Fibroblast of lung (primary cell): Measurements from ENCODE around the gene PCED1A. TPM values are rescaled to one million over a fixed set of nuclear protein-coding genes. Genes with fewer than 3 reads are reported as not detected.

Experiments
- DNase-seq, 2 donors: peaks; one replicate each; pipeline versions ENCODE4 v3.0.0 to v3.0.0-alpha.2; 2010; ENCODE audit warnings: low read depth in 2 of 2
- H2AFZ ChIP-seq: 2 replicates; pipeline ENCODE4 v1.5.1; 2012; ENCODE audit warnings: low read length, control low read depth, inconsistent platforms
- H3K27ac ChIP-seq: 2 replicates; pipeline ENCODE4 v1.5.1; 2011; ENCODE audit warnings: low read length, control low read depth; ENCODE audit not compliant: insufficient read depth
- H3K27me3 ChIP-seq: 2 replicates; pipeline ENCODE4 v1.5.1; 2011; ENCODE audit warnings: mild to moderate bottlenecking, low read length; ENCODE audit not compliant: control insufficient read depth, insufficient read depth
- H3K36me3 ChIP-seq: 2 replicates; pipeline ENCODE4 v1.5.1; 2011; ENCODE audit warnings: low read length; ENCODE audit not compliant: control insufficient read depth, insufficient read depth
- H3K4me1 ChIP-seq: 2 replicates; pipeline ENCODE4 v1.5.1; 2011; ENCODE audit warnings: low read length; ENCODE audit not compliant: control insufficient read depth, insufficient read depth; ENCODE audit errors: extremely low read depth
- H3K4me2 ChIP-seq: 2 replicates; pipeline ENCODE4 v1.5.1; 2011; ENCODE audit warnings: low read length, control low read depth; ENCODE audit not compliant: insufficient read depth; ENCODE audit errors: extremely low read depth
- H3K4me3 ChIP-seq, 4 experiments: fragments of 200-600 bp in 1 of 4; sonication (generic) in 1 of 4; replicated peaks in 1 of 4; 2 replicates each; pipeline ENCODE4 v1.5.1; 2011 to 2016; ENCODE audit warnings: low read length in 4 of 4, low read depth in 3 of 4, mild to moderate bottlenecking in 3 of 4, control low read depth in 2 of 4, inconsistent platforms in 1 of 4, mixed read lengths in 1 of 4; ENCODE audit not compliant: insufficient read depth in 1 of 4; ENCODE audit errors: control extremely low read depth in 1 of 4
- H3K79me2 ChIP-seq: 2 replicates; pipeline ENCODE4 v1.5.1; 2012; ENCODE audit warnings: mild to moderate bottlenecking, low read length, inconsistent platforms; ENCODE audit not compliant: control insufficient read depth, insufficient read depth
- H3K9ac ChIP-seq: 2 replicates; pipeline ENCODE4 v1.5.1; 2011; ENCODE audit warnings: mild to moderate bottlenecking, low read length, control low read depth; ENCODE audit not compliant: insufficient read depth
- H3K9me3 ChIP-seq: 2 replicates; pipeline ENCODE4 v1.5.1; 2012; ENCODE audit warnings: low read depth, low read length; ENCODE audit not compliant: control insufficient read depth, insufficient read depth
- H4K20me1 ChIP-seq: 2 replicates; pipeline ENCODE4 v1.5.1; 2011; ENCODE audit warnings: low read length; ENCODE audit not compliant: control insufficient read depth, insufficient read depth; ENCODE audit errors: extremely low read depth
- EZH2 ChIP-seq: IDR thresholded peaks from 2 replicates; pipeline ENCODE4 v1.5.1; 2012; ENCODE audit warnings: low read length, control low read depth, mild to moderate bottlenecking; ENCODE audit errors: missing control alignments
- polyA plus RNA-seq, 2 donors: library from polyadenylated mRNA; depleted of rRNA in 1 of 2; stranded (reverse) in 1 of 2; unstranded in 1 of 2; fragments of >200 nt; gene quantifications; 2 replicates each; pipeline ENCODE4 v1.2.1, GENCODE V29; 2011 to 2012; ENCODE audit warnings: missing spikeins in 1 of 2
- total RNA-seq: library from RNA; depleted of rRNA; stranded (reverse); fragments of >200 nt; gene quantifications from 2 replicates; pipeline ENCODE4 v1.2.1, GENCODE V29; 2014
- TF ChIP-seq, protein P1 (sequence below), 2 donors: IDR thresholded peaks in 1 of 2; conservative IDR thresholded peaks in 1 of 2; 1 replicate in 1 of 2; 2 replicates in 1 of 2; pipeline ENCODE4 v1.5.1; 2011 to 2012; ENCODE audit warnings: low read length in 2 of 2, control low read depth in 1 of 2, inconsistent platforms in 1 of 2, low read depth in 1 of 2, mild to moderate bottlenecking in 1 of 2

Gene PCED1A
- total and polyA plus RNA-seq, 2 donors (not counting 1 experiment from before 2014, with no cell fraction given), result 16.4 to 26.4 TPM

DNA sequence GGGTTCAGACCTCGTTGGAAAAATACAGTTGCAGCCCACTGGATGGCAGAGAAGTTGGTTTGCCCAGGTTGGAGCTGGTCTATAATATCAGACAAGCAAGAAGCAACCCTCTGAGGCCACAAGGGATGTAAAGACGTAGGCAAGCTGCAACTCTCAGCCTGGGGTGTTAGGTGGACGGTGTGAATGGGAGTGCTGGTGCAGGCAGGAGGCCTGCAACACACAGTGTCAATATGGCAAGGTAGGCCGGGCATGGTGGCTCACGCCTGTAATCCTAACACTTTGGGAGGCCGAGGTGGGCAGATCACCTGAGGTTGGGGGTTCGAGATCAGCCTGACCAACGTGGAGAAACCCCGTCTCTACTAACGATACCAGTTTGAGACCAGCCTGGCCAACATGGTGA is 10.6 kb upstream of the PCED1A start:
- H3K36me3 ChIP-seq, result peaks cover 4% of the 10 kb centered on the region
- H3K9me3 ChIP-seq, result no peaks in the 10 kb centered on the region
- H2AFZ ChIP-seq, result no peak overlapping the region
- no peaks in the 10 kb centered on the region for H4K20me1 ChIP-seq
- TF ChIP-seq, protein P1, sequence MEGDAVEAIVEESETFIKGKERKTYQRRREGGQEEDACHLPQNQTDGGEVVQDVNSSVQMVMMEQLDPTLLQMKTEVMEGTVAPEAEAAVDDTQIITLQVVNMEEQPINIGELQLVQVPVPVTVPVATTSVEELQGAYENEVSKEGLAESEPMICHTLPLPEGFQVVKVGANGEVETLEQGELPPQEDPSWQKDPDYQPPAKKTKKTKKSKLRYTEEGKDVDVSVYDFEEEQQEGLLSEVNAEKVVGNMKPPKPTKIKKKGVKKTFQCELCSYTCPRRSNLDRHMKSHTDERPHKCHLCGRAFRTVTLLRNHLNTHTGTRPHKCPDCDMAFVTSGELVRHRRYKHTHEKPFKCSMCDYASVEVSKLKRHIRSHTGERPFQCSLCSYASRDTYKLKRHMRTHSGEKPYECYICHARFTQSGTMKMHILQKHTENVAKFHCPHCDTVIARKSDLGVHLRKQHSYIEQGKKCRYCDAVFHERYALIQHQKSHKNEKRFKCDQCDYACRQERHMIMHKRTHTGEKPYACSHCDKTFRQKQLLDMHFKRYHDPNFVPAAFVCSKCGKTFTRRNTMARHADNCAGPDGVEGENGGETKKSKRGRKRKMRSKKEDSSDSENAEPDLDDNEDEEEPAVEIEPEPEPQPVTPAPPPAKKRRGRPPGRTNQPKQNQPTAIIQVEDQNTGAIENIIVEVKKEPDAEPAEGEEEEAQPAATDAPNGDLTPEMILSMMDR (conservative IDR thresholded peaks at IDR 0.05 in 1 of 2, IDR thresholded peaks at IDR 0.05 in 1 of 2; ENCODE audit: low read depth in 1 of 2, low read length in 2 of 2), result no peak
- H3K9ac ChIP-seq, result no peak overlapping the region
- H3K27ac ChIP-seq, result no peak overlapping the region
- H3K79me2 ChIP-seq, result no peaks in the 10 kb centered on the region
- H3K4me2 ChIP-seq, result no peak overlapping the region
- no peak for DNase-seq
- H3K4me3 ChIP-seq, result no peak overlapping the region
- H3K4me1 ChIP-seq, result no peaks in the 10 kb centered on the region
- no peaks in the 10 kb centered on the region for H3K27me3 ChIP-seq

DNA sequence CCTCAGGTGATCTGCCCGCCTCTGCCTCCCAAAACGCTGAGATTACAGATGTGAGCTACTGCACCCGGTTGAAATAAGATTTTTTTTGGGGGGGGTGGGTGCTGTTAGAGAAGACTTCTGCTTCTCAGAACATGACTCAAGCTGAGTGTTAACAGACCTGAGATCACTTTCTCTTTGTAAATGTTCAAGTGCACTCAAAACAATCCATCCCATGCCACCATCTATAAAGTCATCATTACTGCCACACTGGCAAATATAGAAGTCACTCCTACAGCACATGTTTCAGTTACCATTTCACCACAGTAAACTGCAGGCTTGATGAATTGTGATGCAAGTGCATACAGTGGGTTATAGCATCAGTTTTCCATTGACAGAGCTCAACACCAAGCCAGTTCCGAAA is 9.1 kb upstream of the PCED1A start:
- Histone ChIP-seq H3K36me3 (peaks cover 4% of the 10 kb centered on the region), H3K4me1 (no peaks in the 10 kb centered on the region), H3K27me3 (no peaks in the 10 kb centered on the region), H3K9ac (no peak overlapping the region), H3K4me2 (no peak overlapping the region), H4K20me1 (no peaks in the 10 kb centered on the region), H2AFZ (no peak overlapping the region), H3K79me2 (no peaks in the 10 kb centered on the region), H3K27ac (no peak overlapping the region), H3K4me3 (no peak overlapping the region), H3K9me3 (no peaks in the 10 kb centered on the region)
- no peak for DNase-seq
- TF ChIP-seq, protein P1 (conservative IDR thresholded peaks at IDR 0.05 in 1 of 2, IDR thresholded peaks at IDR 0.05 in 1 of 2; ENCODE audit: low read depth in 1 of 2, low read length in 2 of 2), result no peak
- no peak for TF ChIP-seq EZH2

DNA sequence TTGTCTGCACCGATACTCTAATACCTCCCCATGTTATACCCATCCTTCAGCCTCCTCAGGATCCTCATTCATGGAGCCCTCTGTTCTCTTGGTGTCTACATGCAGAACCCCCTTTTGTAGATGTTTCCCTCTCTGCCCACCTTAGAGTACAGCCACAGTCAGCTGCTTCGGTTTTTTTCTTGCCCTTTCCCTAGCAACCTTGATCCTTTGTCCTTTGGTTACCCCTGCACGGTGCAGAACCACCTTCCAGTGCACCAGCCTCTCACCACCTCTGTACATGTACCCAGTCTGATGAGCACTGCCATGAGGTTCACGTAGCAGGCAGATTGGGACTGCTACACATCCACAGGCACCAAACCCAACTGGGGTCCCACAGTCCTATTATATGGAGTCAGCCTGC is 7.3 kb upstream of the PCED1A start:
- H3K9ac ChIP-seq, result no peak overlapping the region
- no peak overlapping the region for H2AFZ ChIP-seq
- H3K9me3 ChIP-seq, result no peaks in the 10 kb centered on the region
- no peak overlapping the region for H3K4me2 ChIP-seq
- TF ChIP-seq EZH2, result no peak
- TF ChIP-seq, protein P1 (conservative IDR thresholded peaks at IDR 0.05 in 1 of 2, IDR thresholded peaks at IDR 0.05 in 1 of 2; ENCODE audit: low read depth in 1 of 2, low read length in 2 of 2), result no peak
- no peaks in the 10 kb centered on the region for H3K79me2 ChIP-seq
- no peak overlapping the region for H3K27ac ChIP-seq
- no peaks in the 10 kb centered on the region for H4K20me1 ChIP-seq
- no peaks in the 10 kb centered on the region for H3K4me1 ChIP-seq
- no peak overlapping the region for H3K4me3 ChIP-seq
- peaks cover 4% of the 10 kb centered on the region for H3K36me3 ChIP-seq
- H3K27me3 ChIP-seq, result no peaks in the 10 kb centered on the region
- DNase-seq, result no peak
